Measurements from ENCODE around the gene PCMT1.

- TF ChIP-seq POLR2A (IDR thresholded peaks at IDR 0.05) (no peak), CTCF (IDR thresholded peaks at IDR 0.05) (no peak), EP300 (IDR thresholded peaks at IDR 0.05) (no peak)
These were observed 30.1 kb downstream of the PCMT1 start for GRCh38 chr6:149779644-149779963.
